ENCODE data around the gene ZNF428. TPM values are rescaled to one million over a fixed set of nuclear protein-coding genes. Genes with fewer than 3 reads are reported as not detected.

ZNF428 gene
- total and polyA plus RNA-seq, 2 experiments from 2014 or later = 21.1 to 23.9 TPM

DNA sequence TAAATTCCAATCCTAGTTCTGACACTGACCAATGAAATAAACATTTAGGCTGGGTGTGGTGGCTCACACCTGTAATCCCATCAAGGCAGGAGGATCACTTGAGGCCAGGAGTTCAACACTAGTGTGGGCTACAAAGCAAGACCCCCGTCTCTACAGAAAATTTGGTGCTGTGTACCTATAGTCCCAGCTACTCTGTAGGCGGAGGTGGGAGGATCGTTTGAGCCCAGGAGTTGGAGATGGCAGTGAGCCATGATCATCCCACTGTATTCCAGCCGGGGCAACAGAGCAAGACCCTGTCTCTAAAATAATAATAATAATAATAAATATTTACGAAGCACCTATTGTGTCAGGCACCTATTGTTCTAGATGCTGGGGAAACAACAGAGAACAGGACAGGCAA is 30.2 kb downstream of the ZNF428 start:
- peaks cover 36% of the 10 kb centered on the region for H3K36me3 Mint-ChIP-seq (ENCODE audit: low read depth)
- Histone ChIP-seq H3K27me3 (ENCODE audit: insufficient read depth) (no peaks in the 10 kb centered on the region), H2AFZ (no peak overlapping the region), H3K4me2 (no peak overlapping the region), H4K20me1 (replicated peaks; ENCODE audit: insufficient read depth) (peaks cover 13% of the 10 kb centered on the region; the same call in 1 of the 2 replicates), H3K4me3 (no peak overlapping the region), H3F3A (replicated peaks; ENCODE audit: low read depth) (0 out of 2 replicates have a peak, but pooled peaks cover 4% of the 10 kb centered on the region), H3K79me2 (replicated peaks; ENCODE audit: insufficient read depth) (peaks cover 4% of the 10 kb centered on the region; the same call in 1 of the 2 replicates), H3K4me1 (ENCODE audit: insufficient read depth) (no peaks in the 10 kb centered on the region), H3K36me3 (ENCODE audit: insufficient read depth) (peaks cover 7% of the 10 kb centered on the region; the same call in 1 of the 2 replicates), H3K9me2 (ENCODE audit: insufficient read depth) (no peaks in the 10 kb centered on the region), H3K27ac (ENCODE audit: low read depth) (no peak overlapping the region)
- peaks cover 7% of the 10 kb centered on the region; the same call in 1 of the 3 replicates for H3K4me1 Mint-ChIP-seq
- no peak overlapping the region for H3K27ac Mint-ChIP-seq
- H3K9me3 Mint-ChIP-seq = no peaks in the 10 kb centered on the region; the same call in 2 of the 3 replicates
- TF ChIP-seq NANOG (IDR thresholded peaks at IDR 0.05; ENCODE audit: borderline replicate concordance) (no peak), POLR2AphosphoS5 (IDR thresholded peaks at IDR 0.05; ENCODE audit: low read depth) (no peak), CREB1 (CRISPR knock-in tag; IDR thresholded peaks at IDR 0.05; ENCODE audit: low read depth) (no peak), ZNF331 (CRISPR knock-in tag; IDR thresholded peaks at IDR 0.05; ENCODE audit: low read depth) (no peak), EZH2 (IDR thresholded peaks at IDR 0.05; ENCODE audit: low read depth, unreplicated experiment) (no peak), ZNF114 (CRISPR knock-in tag; IDR thresholded peaks at IDR 0.05) (no peak), STAT1 (IDR thresholded peaks at IDR 0.05; ENCODE audit: unreplicated experiment) (no peak), JUNB (IDR thresholded peaks at IDR 0.05; ENCODE audit: unreplicated experiment) (no peak), EZH2phosphoT487 (IDR thresholded peaks at IDR 0.05; ENCODE audit: unreplicated experiment) (no peak)
- TF ChIP-seq, protein P1, sequence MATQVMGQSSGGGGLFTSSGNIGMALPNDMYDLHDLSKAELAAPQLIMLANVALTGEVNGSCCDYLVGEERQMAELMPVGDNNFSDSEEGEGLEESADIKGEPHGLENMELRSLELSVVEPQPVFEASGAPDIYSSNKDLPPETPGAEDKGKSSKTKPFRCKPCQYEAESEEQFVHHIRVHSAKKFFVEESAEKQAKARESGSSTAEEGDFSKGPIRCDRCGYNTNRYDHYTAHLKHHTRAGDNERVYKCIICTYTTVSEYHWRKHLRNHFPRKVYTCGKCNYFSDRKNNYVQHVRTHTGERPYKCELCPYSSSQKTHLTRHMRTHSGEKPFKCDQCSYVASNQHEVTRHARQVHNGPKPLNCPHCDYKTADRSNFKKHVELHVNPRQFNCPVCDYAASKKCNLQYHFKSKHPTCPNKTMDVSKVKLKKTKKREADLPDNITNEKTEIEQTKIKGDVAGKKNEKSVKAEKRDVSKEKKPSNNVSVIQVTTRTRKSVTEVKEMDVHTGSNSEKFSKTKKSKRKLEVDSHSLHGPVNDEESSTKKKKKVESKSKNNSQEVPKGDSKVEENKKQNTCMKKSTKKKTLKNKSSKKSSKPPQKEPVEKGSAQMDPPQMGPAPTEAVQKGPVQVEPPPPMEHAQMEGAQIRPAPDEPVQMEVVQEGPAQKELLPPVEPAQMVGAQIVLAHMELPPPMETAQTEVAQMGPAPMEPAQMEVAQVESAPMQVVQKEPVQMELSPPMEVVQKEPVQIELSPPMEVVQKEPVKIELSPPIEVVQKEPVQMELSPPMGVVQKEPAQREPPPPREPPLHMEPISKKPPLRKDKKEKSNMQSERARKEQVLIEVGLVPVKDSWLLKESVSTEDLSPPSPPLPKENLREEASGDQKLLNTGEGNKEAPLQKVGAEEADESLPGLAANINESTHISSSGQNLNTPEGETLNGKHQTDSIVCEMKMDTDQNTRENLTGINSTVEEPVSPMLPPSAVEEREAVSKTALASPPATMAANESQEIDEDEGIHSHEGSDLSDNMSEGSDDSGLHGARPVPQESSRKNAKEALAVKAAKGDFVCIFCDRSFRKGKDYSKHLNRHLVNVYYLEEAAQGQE (IDR thresholded peaks at IDR 0.05; ENCODE audit: unreplicated experiment) = no peak
- TF ChIP-seq, protein P2, sequence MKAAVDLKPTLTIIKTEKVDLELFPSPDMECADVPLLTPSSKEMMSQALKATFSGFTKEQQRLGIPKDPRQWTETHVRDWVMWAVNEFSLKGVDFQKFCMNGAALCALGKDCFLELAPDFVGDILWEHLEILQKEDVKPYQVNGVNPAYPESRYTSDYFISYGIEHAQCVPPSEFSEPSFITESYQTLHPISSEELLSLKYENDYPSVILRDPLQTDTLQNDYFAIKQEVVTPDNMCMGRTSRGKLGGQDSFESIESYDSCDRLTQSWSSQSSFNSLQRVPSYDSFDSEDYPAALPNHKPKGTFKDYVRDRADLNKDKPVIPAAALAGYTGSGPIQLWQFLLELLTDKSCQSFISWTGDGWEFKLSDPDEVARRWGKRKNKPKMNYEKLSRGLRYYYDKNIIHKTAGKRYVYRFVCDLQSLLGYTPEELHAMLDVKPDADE (IDR thresholded peaks at IDR 0.05) = no peak
- TF ChIP-seq, protein P3, sequence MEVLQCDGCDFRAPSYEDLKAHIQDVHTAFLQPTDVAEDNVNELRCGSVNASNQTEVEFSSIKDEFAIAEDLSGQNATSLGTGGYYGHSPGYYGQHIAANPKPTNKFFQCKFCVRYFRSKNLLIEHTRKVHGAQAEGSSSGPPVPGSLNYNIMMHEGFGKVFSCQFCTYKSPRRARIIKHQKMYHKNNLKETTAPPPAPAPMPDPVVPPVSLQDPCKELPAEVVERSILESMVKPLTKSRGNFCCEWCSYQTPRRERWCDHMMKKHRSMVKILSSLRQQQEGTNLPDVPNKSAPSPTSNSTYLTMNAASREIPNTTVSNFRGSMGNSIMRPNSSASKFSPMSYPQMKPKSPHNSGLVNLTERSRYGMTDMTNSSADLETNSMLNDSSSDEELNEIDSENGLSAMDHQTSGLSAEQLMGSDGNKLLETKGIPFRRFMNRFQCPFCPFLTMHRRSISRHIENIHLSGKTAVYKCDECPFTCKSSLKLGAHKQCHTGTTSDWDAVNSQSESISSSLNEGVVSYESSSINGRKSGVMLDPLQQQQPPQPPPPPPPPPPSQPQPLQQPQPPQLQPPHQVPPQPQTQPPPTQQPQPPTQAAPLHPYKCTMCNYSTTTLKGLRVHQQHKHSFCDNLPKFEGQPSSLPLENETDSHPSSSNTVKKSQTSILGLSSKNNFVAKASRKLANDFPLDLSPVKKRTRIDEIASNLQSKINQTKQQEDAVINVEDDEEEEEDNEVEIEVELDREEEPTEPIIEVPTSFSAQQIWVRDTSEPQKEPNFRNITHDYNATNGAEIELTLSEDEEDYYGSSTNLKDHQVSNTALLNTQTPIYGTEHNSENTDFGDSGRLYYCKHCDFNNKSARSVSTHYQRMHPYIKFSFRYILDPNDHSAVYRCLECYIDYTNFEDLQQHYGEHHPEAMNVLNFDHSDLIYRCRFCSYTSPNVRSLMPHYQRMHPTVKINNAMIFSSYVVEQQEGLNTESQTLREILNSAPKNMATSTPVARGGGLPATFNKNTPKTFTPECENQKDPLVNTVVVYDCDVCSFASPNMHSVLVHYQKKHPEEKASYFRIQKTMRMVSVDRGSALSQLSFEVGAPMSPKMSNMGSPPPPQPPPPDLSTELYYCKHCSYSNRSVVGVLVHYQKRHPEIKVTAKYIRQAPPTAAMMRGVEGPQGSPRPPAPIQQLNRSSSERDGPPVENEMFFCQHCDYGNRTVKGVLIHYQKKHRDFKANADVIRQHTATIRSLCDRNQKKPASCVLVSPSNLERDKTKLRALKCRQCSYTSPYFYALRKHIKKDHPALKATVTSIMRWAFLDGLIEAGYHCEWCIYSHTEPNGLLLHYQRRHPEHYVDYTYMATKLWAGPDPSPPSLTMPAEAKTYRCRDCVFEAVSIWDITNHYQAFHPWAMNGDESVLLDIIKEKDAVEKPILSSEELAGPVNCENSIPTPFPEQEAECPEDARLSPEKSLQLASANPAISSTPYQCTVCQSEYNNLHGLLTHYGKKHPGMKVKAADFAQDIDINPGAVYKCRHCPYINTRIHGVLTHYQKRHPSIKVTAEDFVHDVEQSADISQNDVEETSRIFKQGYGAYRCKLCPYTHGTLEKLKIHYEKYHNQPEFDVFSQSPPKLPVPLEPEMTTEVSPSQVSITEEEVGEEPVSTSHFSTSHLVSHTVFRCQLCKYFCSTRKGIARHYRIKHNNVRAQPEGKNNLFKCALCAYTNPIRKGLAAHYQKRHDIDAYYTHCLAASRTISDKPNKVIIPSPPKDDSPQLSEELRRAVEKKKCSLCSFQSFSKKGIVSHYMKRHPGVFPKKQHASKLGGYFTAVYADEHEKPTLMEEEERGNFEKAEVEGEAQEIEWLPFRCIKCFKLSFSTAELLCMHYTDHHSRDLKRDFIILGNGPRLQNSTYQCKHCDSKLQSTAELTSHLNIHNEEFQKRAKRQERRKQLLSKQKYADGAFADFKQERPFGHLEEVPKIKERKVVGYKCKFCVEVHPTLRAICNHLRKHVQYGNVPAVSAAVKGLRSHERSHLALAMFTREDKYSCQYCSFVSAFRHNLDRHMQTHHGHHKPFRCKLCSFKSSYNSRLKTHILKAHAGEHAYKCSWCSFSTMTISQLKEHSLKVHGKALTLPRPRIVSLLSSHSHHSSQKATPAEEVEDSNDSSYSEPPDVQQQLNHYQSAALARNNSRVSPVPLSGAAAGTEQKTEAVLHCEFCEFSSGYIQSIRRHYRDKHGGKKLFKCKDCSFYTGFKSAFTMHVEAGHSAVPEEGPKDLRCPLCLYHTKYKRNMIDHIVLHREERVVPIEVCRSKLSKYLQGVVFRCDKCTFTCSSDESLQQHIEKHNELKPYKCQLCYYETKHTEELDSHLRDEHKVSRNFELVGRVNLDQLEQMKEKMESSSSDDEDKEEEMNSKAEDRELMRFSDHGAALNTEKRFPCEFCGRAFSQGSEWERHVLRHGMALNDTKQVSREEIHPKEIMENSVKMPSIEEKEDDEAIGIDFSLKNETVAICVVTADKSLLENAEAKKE (CRISPR knock-in tag; IDR thresholded peaks at IDR 0.05) = no peak
- TF ChIP-seq, protein P4, sequence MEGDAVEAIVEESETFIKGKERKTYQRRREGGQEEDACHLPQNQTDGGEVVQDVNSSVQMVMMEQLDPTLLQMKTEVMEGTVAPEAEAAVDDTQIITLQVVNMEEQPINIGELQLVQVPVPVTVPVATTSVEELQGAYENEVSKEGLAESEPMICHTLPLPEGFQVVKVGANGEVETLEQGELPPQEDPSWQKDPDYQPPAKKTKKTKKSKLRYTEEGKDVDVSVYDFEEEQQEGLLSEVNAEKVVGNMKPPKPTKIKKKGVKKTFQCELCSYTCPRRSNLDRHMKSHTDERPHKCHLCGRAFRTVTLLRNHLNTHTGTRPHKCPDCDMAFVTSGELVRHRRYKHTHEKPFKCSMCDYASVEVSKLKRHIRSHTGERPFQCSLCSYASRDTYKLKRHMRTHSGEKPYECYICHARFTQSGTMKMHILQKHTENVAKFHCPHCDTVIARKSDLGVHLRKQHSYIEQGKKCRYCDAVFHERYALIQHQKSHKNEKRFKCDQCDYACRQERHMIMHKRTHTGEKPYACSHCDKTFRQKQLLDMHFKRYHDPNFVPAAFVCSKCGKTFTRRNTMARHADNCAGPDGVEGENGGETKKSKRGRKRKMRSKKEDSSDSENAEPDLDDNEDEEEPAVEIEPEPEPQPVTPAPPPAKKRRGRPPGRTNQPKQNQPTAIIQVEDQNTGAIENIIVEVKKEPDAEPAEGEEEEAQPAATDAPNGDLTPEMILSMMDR (conservative IDR thresholded peaks at IDR 0.05; ENCODE audit: low read depth in 2 of 2) = no peak
- no peak for DNase-seq (ENCODE audit: low spot score)
- ATAC-seq = no peak
- no peak overlapping the region for H3K4me3 Mint-ChIP-seq
- peaks cover 3% of the 10 kb centered on the region for H3K27me3 Mint-ChIP-seq (ENCODE audit: insufficient read depth, low read depth, poor library complexity)
